ENCODE measurements around the gene CRISPLD2. TPM values are rescaled to one million over a fixed set of nuclear protein-coding genes. Genes with fewer than 3 reads are reported as not detected.

The CRISPLD2 gene
- total and polyA plus RNA-seq, 9 of the 15 experiments (the other 6 are each of a cell fraction or from before 2014, with no cell fraction given) = 0.03 to 0.24 (median 0.04) TPM; not detected in 4

Other genes starting within 250 kb of the CRISPLD2 start
- gene COTL1, start 201.9 kb upstream of the CRISPLD2 start, total RNA-seq (2014; rRNA removed) = 117 and 145 TPM in 2 replicates
- 49.5 and 60.5 TPM in 2 replicates for gene COTL1, start 201.9 kb upstream of the CRISPLD2 start, total RNA-seq (2014; rRNA removed; fragmentation: Illumina TruSeq; extraction: Trizol)
- 71.8 and 72.5 TPM in 2 replicates for gene COTL1, start 201.9 kb upstream of the CRISPLD2 start, total RNA-seq (2015; rRNA removed; fragmentation: Illumina TruSeq; extraction: Trizol)
- 185 and 186 TPM in 2 replicates for gene COTL1, start 201.9 kb upstream of the CRISPLD2 start, total RNA-seq (2021)
- 33.9 and 39.4 TPM in 2 replicates for gene COTL1, start 201.9 kb upstream of the CRISPLD2 start, polyA plus RNA-seq (2011; rRNA removed)
- 161 TPM in 2 replicates for gene COTL1, start 201.9 kb upstream of the CRISPLD2 start, polyA plus RNA-seq (2014; fragmentation: Illumina TruSeq; extraction: Trizol)
- gene COTL1, start 201.9 kb upstream of the CRISPLD2 start, polyA plus RNA-seq (2014; fragmentation: Nextera tagmentation; extraction: Ambion mirVana) = 10 to 100 TPM; 27.7 to 33.4 TPM
- gene COTL1, start 201.9 kb upstream of the CRISPLD2 start, polyA plus RNA-seq (2014; rRNA removed) = 91.2 and 100 TPM in 2 replicates
- gene KLHL36, start 171.5 kb upstream of the CRISPLD2 start, total RNA-seq (2014; rRNA removed) = 30.6 and 40.4 TPM in 2 replicates
- gene KLHL36, start 171.5 kb upstream of the CRISPLD2 start, total RNA-seq (2014; rRNA removed; fragmentation: Illumina TruSeq; extraction: Trizol) = 15.5 and 16.6 TPM in 2 replicates
- gene KLHL36, start 171.5 kb upstream of the CRISPLD2 start, total RNA-seq (2015; rRNA removed; fragmentation: Illumina TruSeq; extraction: Trizol) = 18.5 and 21.1 TPM in 2 replicates
- gene KLHL36, start 171.5 kb upstream of the CRISPLD2 start, total RNA-seq (2021) = 48.6 and 51.2 TPM in 2 replicates
- gene KLHL36, start 171.5 kb upstream of the CRISPLD2 start, polyA plus RNA-seq (2011; rRNA removed) = 25.6 and 34.8 TPM in 2 replicates
- gene KLHL36, start 171.5 kb upstream of the CRISPLD2 start, polyA plus RNA-seq (2014; fragmentation: Illumina TruSeq; extraction: Trizol) = 16.5 and 20.7 TPM in 2 replicates
- 1 to 10 TPM; 2.1 to 2.5 TPM for gene KLHL36, start 171.5 kb upstream of the CRISPLD2 start, polyA plus RNA-seq (2014; fragmentation: Nextera tagmentation; extraction: Ambion mirVana)
- 25.4 and 30.1 TPM in 2 replicates for gene KLHL36, start 171.5 kb upstream of the CRISPLD2 start, polyA plus RNA-seq (2014; rRNA removed)
- gene USP10, start 120.0 kb upstream of the CRISPLD2 start, total RNA-seq (2014; rRNA removed) = 78.1 and 96.9 TPM in 2 replicates
- gene USP10, start 120.0 kb upstream of the CRISPLD2 start, total RNA-seq (2014; rRNA removed; fragmentation: Illumina TruSeq; extraction: Trizol) = 116 and 129 TPM in 2 replicates
- 113 and 121 TPM in 2 replicates for gene USP10, start 120.0 kb upstream of the CRISPLD2 start, total RNA-seq (2015; rRNA removed; fragmentation: Illumina TruSeq; extraction: Trizol)
- 166 and 171 TPM in 2 replicates for gene USP10, start 120.0 kb upstream of the CRISPLD2 start, total RNA-seq (2021)
- 130 and 174 TPM in 2 replicates for gene USP10, start 120.0 kb upstream of the CRISPLD2 start, polyA plus RNA-seq (2011; rRNA removed)
- 161 and 197 TPM in 2 replicates for gene USP10, start 120.0 kb upstream of the CRISPLD2 start, polyA plus RNA-seq (2014; fragmentation: Illumina TruSeq; extraction: Trizol)
- gene USP10, start 120.0 kb upstream of the CRISPLD2 start, polyA plus RNA-seq (2014; fragmentation: Nextera tagmentation; extraction: Ambion mirVana) = 10 to 100 TPM; 61.7 to 61.9 TPM
- gene USP10, start 120.0 kb upstream of the CRISPLD2 start, polyA plus RNA-seq (2014; rRNA removed) = 87.2 and 93.2 TPM in 2 replicates
- 37.4 and 42.5 TPM in 2 replicates for gene ZDHHC7, start 191.6 kb downstream of the CRISPLD2 start, total RNA-seq (2014; rRNA removed)
- 37.2 and 38.1 TPM in 2 replicates for gene ZDHHC7, start 191.6 kb downstream of the CRISPLD2 start, total RNA-seq (2014; rRNA removed; fragmentation: Illumina TruSeq; extraction: Trizol)
- gene ZDHHC7, start 191.6 kb downstream of the CRISPLD2 start, total RNA-seq (2015; rRNA removed; fragmentation: Illumina TruSeq; extraction: Trizol) = 44.5 and 44.6 TPM in 2 replicates
- 45.7 and 47.0 TPM in 2 replicates for gene ZDHHC7, start 191.6 kb downstream of the CRISPLD2 start, total RNA-seq (2021)
- gene ZDHHC7, start 191.6 kb downstream of the CRISPLD2 start, polyA plus RNA-seq (2011; rRNA removed) = 36.5 and 42.5 TPM in 2 replicates
- 48.2 and 49.7 TPM in 2 replicates for gene ZDHHC7, start 191.6 kb downstream of the CRISPLD2 start, polyA plus RNA-seq (2014; fragmentation: Illumina TruSeq; extraction: Trizol)
- gene ZDHHC7, start 191.6 kb downstream of the CRISPLD2 start, polyA plus RNA-seq (2014; fragmentation: Nextera tagmentation; extraction: Ambion mirVana) = 1 to 10 TPM; 1.7 to 1.8 TPM
- 31.3 and 39.8 TPM in 2 replicates for gene ZDHHC7, start 191.6 kb downstream of the CRISPLD2 start, polyA plus RNA-seq (2014; rRNA removed)
- gene KIAA0513, start 207.8 kb downstream of the CRISPLD2 start, total RNA-seq (2014; rRNA removed) = 11.0 and 11.2 TPM in 2 replicates
- gene KIAA0513, start 207.8 kb downstream of the CRISPLD2 start, total RNA-seq (2014; rRNA removed; fragmentation: Illumina TruSeq; extraction: Trizol) = 6.1 and 10.3 TPM in 2 replicates
- 9.3 and 9.7 TPM in 2 replicates for gene KIAA0513, start 207.8 kb downstream of the CRISPLD2 start, total RNA-seq (2015; rRNA removed; fragmentation: Illumina TruSeq; extraction: Trizol)
- gene KIAA0513, start 207.8 kb downstream of the CRISPLD2 start, total RNA-seq (2021) = 13.7 and 14.7 TPM in 2 replicates
- 6.9 and 8.6 TPM in 2 replicates for gene KIAA0513, start 207.8 kb downstream of the CRISPLD2 start, polyA plus RNA-seq (2011; rRNA removed)
- gene KIAA0513, start 207.8 kb downstream of the CRISPLD2 start, polyA plus RNA-seq (2014; fragmentation: Illumina TruSeq; extraction: Trizol) = 10.1 and 12.6 TPM in 2 replicates
- under 1 TPM; 0.18 to 0.36 TPM for gene KIAA0513, start 207.8 kb downstream of the CRISPLD2 start, polyA plus RNA-seq (2014; fragmentation: Nextera tagmentation; extraction: Ambion mirVana)
- gene KIAA0513, start 207.8 kb downstream of the CRISPLD2 start, polyA plus RNA-seq (2014; rRNA removed) = 9.8 and 10.2 TPM in 2 replicates